Measurements from ENCODE around the gene OR1F1.

GRCh38 chr16:3144321-3144983, 43.6 kb upstream of the OR1F1 start:
- TF ChIP-seq CTCF (IDR thresholded peaks at IDR 0.05) (no peak), POLR2AphosphoS5 (IDR thresholded peaks at IDR 0.05) (no peak), EP300 (IDR thresholded peaks at IDR 0.05) (no peak), POLR2A (IDR thresholded peaks at IDR 0.05; ENCODE audit: low read depth) (no peak)

Measured in esophagus muscularis mucosa (tissue), 4 donors.